Measurements from ENCODE around the gene MTF2. TPM values are rescaled to one million over a fixed set of nuclear protein-coding genes. Genes with fewer than 3 reads are reported as not detected.

MTF2 gene
- total RNA-seq, 2 donors from 2014 or later, result 85.0 to 103 TPM

GRCh38 chr1:93031711-93032110 is 47.4 kb upstream of the MTF2 start:
- TF ChIP-seq, protein P1, sequence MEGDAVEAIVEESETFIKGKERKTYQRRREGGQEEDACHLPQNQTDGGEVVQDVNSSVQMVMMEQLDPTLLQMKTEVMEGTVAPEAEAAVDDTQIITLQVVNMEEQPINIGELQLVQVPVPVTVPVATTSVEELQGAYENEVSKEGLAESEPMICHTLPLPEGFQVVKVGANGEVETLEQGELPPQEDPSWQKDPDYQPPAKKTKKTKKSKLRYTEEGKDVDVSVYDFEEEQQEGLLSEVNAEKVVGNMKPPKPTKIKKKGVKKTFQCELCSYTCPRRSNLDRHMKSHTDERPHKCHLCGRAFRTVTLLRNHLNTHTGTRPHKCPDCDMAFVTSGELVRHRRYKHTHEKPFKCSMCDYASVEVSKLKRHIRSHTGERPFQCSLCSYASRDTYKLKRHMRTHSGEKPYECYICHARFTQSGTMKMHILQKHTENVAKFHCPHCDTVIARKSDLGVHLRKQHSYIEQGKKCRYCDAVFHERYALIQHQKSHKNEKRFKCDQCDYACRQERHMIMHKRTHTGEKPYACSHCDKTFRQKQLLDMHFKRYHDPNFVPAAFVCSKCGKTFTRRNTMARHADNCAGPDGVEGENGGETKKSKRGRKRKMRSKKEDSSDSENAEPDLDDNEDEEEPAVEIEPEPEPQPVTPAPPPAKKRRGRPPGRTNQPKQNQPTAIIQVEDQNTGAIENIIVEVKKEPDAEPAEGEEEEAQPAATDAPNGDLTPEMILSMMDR (conservative IDR thresholded peaks at IDR 0.05), result no peak
- no peaks in the 10 kb centered on the region for H3K9me3 ChIP-seq (ENCODE audit: control insufficient read depth, low read length)
- no peak overlapping the region for H3K27ac ChIP-seq (ENCODE audit: low read depth, low read length)
- no peaks in the 10 kb centered on the region for H3K36me3 ChIP-seq (ENCODE audit: control insufficient read depth, insufficient read depth, low read length)
- no peak for DNase-seq
- H3K4me1 Mint-ChIP-seq, result peaks cover 5% of the 10 kb centered on the region
- WGBS, 2 experiments (ENCODE audit: insufficient coverage in 1 of 2, insufficient read length in 1 of 2), result 85% methylated on average over 3 of the region's 3 CpGs; no CpG with 5 or more reads in 1 of the 2 experiments
- no peak overlapping the region for H3K4me3 ChIP-seq (ENCODE audit: low read length)
- H3K27me3 Mint-ChIP-seq (ENCODE audit: insufficient read depth), result peaks cover 2% of the 10 kb centered on the region
- no peak overlapping the region for H3K9ac ChIP-seq (ENCODE audit: extremely low read depth, low read length, poor library complexity, severe bottlenecking)
- no peak overlapping the region for H3K27ac Mint-ChIP-seq
- peaks cover 21% of the 10 kb centered on the region for H3K27me3 ChIP-seq (ENCODE audit: control insufficient read depth, insufficient read depth, low read length, poor library complexity, severe bottlenecking)
- H3K4me1 ChIP-seq (ENCODE audit: control insufficient read depth, insufficient read depth, low read length), result no peaks in the 10 kb centered on the region
- no peak overlapping the region for H3K4me3 Mint-ChIP-seq
- H3K9me3 Mint-ChIP-seq, result no peaks in the 10 kb centered on the region
- no peaks in the 10 kb centered on the region for H3K36me3 Mint-ChIP-seq (ENCODE audit: low read depth)

GRCh38 chr1:93033029-93033428 is 46.1 kb upstream of the MTF2 start:
- DNase-seq, result no peak
- no peak overlapping the region for H3K4me3 Mint-ChIP-seq

GRCh38 chr1:93033785-93034184 is 45.3 kb upstream of the MTF2 start:
- no peaks in the 10 kb centered on the region for H3K36me3 ChIP-seq (ENCODE audit: control insufficient read depth, insufficient read depth, low read length)
- peaks cover 5% of the 10 kb centered on the region for H3K27me3 ChIP-seq (ENCODE audit: control insufficient read depth, insufficient read depth, low read length, poor library complexity, severe bottlenecking)
- H3K9ac ChIP-seq (ENCODE audit: extremely low read depth, low read length, poor library complexity, severe bottlenecking), result no peak overlapping the region
- Mint-ChIP-seq H3K27ac (no peak overlapping the region), H3K36me3 (ENCODE audit: low read depth) (no peaks in the 10 kb centered on the region), H3K4me3 (no peak overlapping the region), H3K9me3 (no peaks in the 10 kb centered on the region), H3K27me3 (ENCODE audit: insufficient read depth) (no peaks in the 10 kb centered on the region), H3K4me1 (peaks cover 5% of the 10 kb centered on the region)
- H3K4me1 ChIP-seq (ENCODE audit: control insufficient read depth, insufficient read depth, low read length), result no peaks in the 10 kb centered on the region
- DNase-seq, result no peak
- no peak overlapping the region for H3K4me3 ChIP-seq (ENCODE audit: low read length)
- WGBS, 2 experiments (ENCODE audit: insufficient coverage in 1 of 2, insufficient read length in 1 of 2), result 85 to 100% methylated on average over 1 to 2 of the region's 3 CpGs
- no peak overlapping the region for H3K27ac ChIP-seq (ENCODE audit: low read depth, low read length)
- TF ChIP-seq, protein P1 (conservative IDR thresholded peaks at IDR 0.05), result no peak
- no peaks in the 10 kb centered on the region for H3K9me3 ChIP-seq (ENCODE audit: control insufficient read depth, low read length)

More at GRCh38 chr1:93033029-93033428, 46.1 kb upstream of the MTF2 start:
- no peaks in the 10 kb centered on the region for H3K9me3 Mint-ChIP-seq
- Histone ChIP-seq H3K36me3 (ENCODE audit: control insufficient read depth, insufficient read depth, low read length) (no peaks in the 10 kb centered on the region), H3K27ac (ENCODE audit: low read depth, low read length) (no peak overlapping the region), H3K9me3 (ENCODE audit: control insufficient read depth, low read length) (no peaks in the 10 kb centered on the region), H3K27me3 (ENCODE audit: control insufficient read depth, insufficient read depth, low read length, poor library complexity, severe bottlenecking) (peaks cover 11% of the 10 kb centered on the region), H3K4me1 (ENCODE audit: control insufficient read depth, insufficient read depth, low read length) (no peaks in the 10 kb centered on the region), H3K4me3 (ENCODE audit: low read length) (no peak overlapping the region), H3K9ac (ENCODE audit: extremely low read depth, low read length, poor library complexity, severe bottlenecking) (no peak overlapping the region)
- peaks cover 5% of the 10 kb centered on the region for H3K4me1 Mint-ChIP-seq
- H3K27me3 Mint-ChIP-seq (ENCODE audit: insufficient read depth), result no peaks in the 10 kb centered on the region
- H3K27ac Mint-ChIP-seq, result no peak overlapping the region
- WGBS, 2 experiments (ENCODE audit: insufficient coverage in 1 of 2, insufficient read length in 1 of 2), result 88% methylated on average over 5 of the region's 5 CpGs
- H3K36me3 Mint-ChIP-seq (ENCODE audit: low read depth), result no peaks in the 10 kb centered on the region
- TF ChIP-seq, protein P1 (conservative IDR thresholded peaks at IDR 0.05), result no peak

Measured in endodermal cell (in vitro differentiated cells).